Body of pancreas (tissue), 4 donors: ENCODE data around the gene PCCA.
"Not testable (repeated sequence)": the region's sequence is repeated elsewhere in the genome, so short reads cannot be mapped to it uniquely, and the experiment has no call there.

Experiments
- POLR2A ChIP-seq, 3 donors: fragments of 450-650 bp; IDR thresholded peaks; one replicate each; pipeline ENCODE4 v1.6.1; 2016; ENCODE audit warnings: antibody characterized with exemption in 3 of 3, mild to moderate bottlenecking in 2 of 3
- TF ChIP-seq, protein P1 (sequence below), 7 experiments: fragments of 450-650 bp in 4 of 7; fragments of 200-600 bp in 3 of 7; sonication (generic) in 3 of 7; IDR thresholded peaks; one replicate each; pipeline ENCODE4 v1.5.1; 2016 to 2019; ENCODE audit warnings: antibody characterized with exemption in 7 of 7

DNA sequence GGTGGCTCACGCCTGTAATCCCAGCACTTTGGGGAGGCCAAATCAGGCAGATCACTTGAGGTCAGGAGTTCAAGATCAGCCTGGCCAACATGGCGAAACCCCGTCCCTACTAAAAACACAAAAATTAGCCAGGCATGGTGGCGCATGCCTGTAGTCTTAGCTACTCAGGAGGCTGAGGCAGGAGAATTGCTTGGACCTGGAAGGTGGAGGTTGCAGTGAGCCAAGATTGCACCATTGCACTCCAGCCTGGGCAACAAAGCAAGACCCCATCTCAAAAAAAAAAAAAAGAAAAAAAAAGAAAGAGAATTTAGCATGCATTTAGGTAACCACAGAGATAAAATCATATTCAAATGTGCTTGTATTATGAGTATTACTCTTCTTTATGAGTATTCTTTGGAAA, 85.6 kb downstream of the PCCA start:
- TF ChIP-seq, protein P1, sequence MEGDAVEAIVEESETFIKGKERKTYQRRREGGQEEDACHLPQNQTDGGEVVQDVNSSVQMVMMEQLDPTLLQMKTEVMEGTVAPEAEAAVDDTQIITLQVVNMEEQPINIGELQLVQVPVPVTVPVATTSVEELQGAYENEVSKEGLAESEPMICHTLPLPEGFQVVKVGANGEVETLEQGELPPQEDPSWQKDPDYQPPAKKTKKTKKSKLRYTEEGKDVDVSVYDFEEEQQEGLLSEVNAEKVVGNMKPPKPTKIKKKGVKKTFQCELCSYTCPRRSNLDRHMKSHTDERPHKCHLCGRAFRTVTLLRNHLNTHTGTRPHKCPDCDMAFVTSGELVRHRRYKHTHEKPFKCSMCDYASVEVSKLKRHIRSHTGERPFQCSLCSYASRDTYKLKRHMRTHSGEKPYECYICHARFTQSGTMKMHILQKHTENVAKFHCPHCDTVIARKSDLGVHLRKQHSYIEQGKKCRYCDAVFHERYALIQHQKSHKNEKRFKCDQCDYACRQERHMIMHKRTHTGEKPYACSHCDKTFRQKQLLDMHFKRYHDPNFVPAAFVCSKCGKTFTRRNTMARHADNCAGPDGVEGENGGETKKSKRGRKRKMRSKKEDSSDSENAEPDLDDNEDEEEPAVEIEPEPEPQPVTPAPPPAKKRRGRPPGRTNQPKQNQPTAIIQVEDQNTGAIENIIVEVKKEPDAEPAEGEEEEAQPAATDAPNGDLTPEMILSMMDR (IDR thresholded peaks at IDR 0.05) = not testable (repeated sequence)
- TF ChIP-seq POLR2A (IDR thresholded peaks at IDR 0.05) = not testable (repeated sequence)
